Esophagus (tissue), 2 donors: ENCODE measurements around the gene CTLA4. TPM values are rescaled to one million over a fixed set of nuclear protein-coding genes. Genes with fewer than 3 reads are reported as not detected.
A peak's percentile ranks its signal among the peaks of the same experiment; 100 is the strongest.

Source experiments
- H3K27ac ChIP-seq, 2 donors: one replicate each; pipeline ENCODE4 v1.5.1; 2013; ENCODE audit warnings: low read depth in 2 of 2, mild to moderate bottlenecking in 2 of 2, inconsistent platforms in 1 of 2, low read length in 1 of 2, moderate library complexity in 1 of 2
- H3K27me3 ChIP-seq, 2 donors: one replicate each; pipeline ENCODE4 v1.6.1; 2013; ENCODE audit warnings: low read length in 2 of 2, control low read depth in 1 of 2, mild to moderate bottlenecking in 1 of 2; ENCODE audit not compliant: insufficient read depth in 2 of 2, control insufficient read depth in 1 of 2
- H3K36me3 ChIP-seq, 2 donors: one replicate each; pipeline ENCODE4 v1.6.1; 2013; ENCODE audit warnings: low read length in 1 of 2; ENCODE audit not compliant: control insufficient read depth in 2 of 2, insufficient read depth in 2 of 2
- H3K4me1 ChIP-seq, 2 donors: one replicate each; pipeline ENCODE4 v1.6.1; 2013; ENCODE audit warnings: low read length in 1 of 2; ENCODE audit not compliant: control insufficient read depth in 2 of 2, insufficient read depth in 2 of 2
- H3K4me3 ChIP-seq, 2 donors: one replicate each; pipeline ENCODE4 v1.5.1; 2013; ENCODE audit warnings: low read length in 2 of 2, mild to moderate bottlenecking in 2 of 2, low read depth in 1 of 2, moderate library complexity in 1 of 2
- H3K9me3 ChIP-seq, 2 donors: one replicate each; pipeline ENCODE4 v1.6.1; 2013; ENCODE audit warnings: mild to moderate bottlenecking in 2 of 2, low read depth in 1 of 2, low read length in 1 of 2, moderate library complexity in 1 of 2; ENCODE audit not compliant: control insufficient read depth in 2 of 2, insufficient read depth in 1 of 2
- WGBS, 2 donors: extraction: QIAGEN DNeasy Blood & Tissue Kit; methylation state at CpG; one replicate each; pipeline ENCODE4 v1.1.7; 2013; 5-methylcytosine and 5-hydroxymethylcytosine counted together
- polyA plus RNA-seq, 2 donors: library from polyadenylated mRNA; stranded (reverse); fragments of 200-250 nt; gene quantifications; one replicate each; pipeline ENCODE4 v1.2.3, GENCODE V29; 2013
- donor health status: healthy with polysubstance abuse.
- donor health status: Bipolar disorder and iron deficiency.

CTLA4 gene
- polyA plus RNA-seq, 2 donors: 0.24 to 0.32 TPM

GRCh38 chr2:203853271-203853670, 14.3 kb upstream of the CTLA4 start:
- H3K4me1 ChIP-seq: no peaks in the 10 kb centered on the region
- no peak overlapping the region for H3K27ac ChIP-seq
- WGBS, 2 donors: 68 to 75% methylated on average over 3 of the region's 3 CpGs
- H3K9me3 ChIP-seq: no peaks in the 10 kb centered on the region
- no peaks in the 10 kb centered on the region for H3K36me3 ChIP-seq
- no peak overlapping the region for H3K4me3 ChIP-seq
- no peaks in the 10 kb centered on the region for H3K27me3 ChIP-seq

- no peaks in the 10 kb centered on the region for H3K4me1 ChIP-seq
- no peaks in the 10 kb centered on the region for H3K27me3 ChIP-seq
- no peaks in the 10 kb centered on the region for H3K36me3 ChIP-seq
- no peak overlapping the region for H3K27ac ChIP-seq
- H3K4me3 ChIP-seq: no peak overlapping the region
- no peaks in the 10 kb centered on the region for H3K9me3 ChIP-seq
- 85 to 90% methylated on average over 5 of the region's 5 CpGs for WGBS, 2 donors
Observed at GRCh38 chr2:203853722-203854121, 13.8 kb upstream of the CTLA4 start.

- Histone ChIP-seq H3K36me3 (no peaks in the 10 kb centered on the region), H3K27ac (no peak overlapping the region), H3K27me3 (no peaks in the 10 kb centered on the region), H3K9me3 (no peaks in the 10 kb centered on the region), H3K4me3 (no peak overlapping the region), H3K4me1 (no peaks in the 10 kb centered on the region)
Observed at GRCh38 chr2:203855274-203855673, 12.3 kb upstream of the CTLA4 start.

GRCh38 chr2:203857656-203858055, 9.9 kb upstream of the CTLA4 start:
- 54 to 57% methylated on average over 2 of the region's 2 CpGs for WGBS, 2 donors

GRCh38 chr2:203858176-203858575, 9.4 kb upstream of the CTLA4 start:
- H3K27ac ChIP-seq: no peak overlapping the region
- no peaks in the 10 kb centered on the region for H3K27me3 ChIP-seq
- H3K36me3 ChIP-seq: no peaks in the 10 kb centered on the region
- H3K9me3 ChIP-seq: no peaks in the 10 kb centered on the region
- H3K4me3 ChIP-seq: no peak overlapping the region
- 86 to 96% methylated on average over 2 of the region's 2 CpGs for WGBS, 2 donors
- no peaks in the 10 kb centered on the region for H3K4me1 ChIP-seq

More at GRCh38 chr2:203857656-203858055, 9.9 kb upstream of the CTLA4 start:
- Histone ChIP-seq H3K36me3 (no peaks in the 10 kb centered on the region), H3K4me3 (no peak overlapping the region), H3K9me3 (no peaks in the 10 kb centered on the region), H3K27me3 (no peaks in the 10 kb centered on the region), H3K27ac (no peak overlapping the region), H3K4me1 (no peaks in the 10 kb centered on the region)

GRCh38 chr2:203859030-203859789, 8.4 kb upstream of the CTLA4 start:
- H3K4me1 ChIP-seq: no peaks in the 10 kb centered on the region
- no peaks in the 10 kb centered on the region for H3K27me3 ChIP-seq
- H3K4me3 ChIP-seq: no peak overlapping the region
- no peaks in the 10 kb centered on the region for H3K36me3 ChIP-seq
- no peak overlapping the region for H3K27ac ChIP-seq
- WGBS, 2 donors: 74 to 76% methylated on average over 3 of the region's 3 CpGs
- no peaks in the 10 kb centered on the region for H3K9me3 ChIP-seq

- H3K36me3 ChIP-seq: no peaks in the 10 kb centered on the region
- H3K9me3 ChIP-seq: no peaks in the 10 kb centered on the region
- no peaks in the 10 kb centered on the region for H3K27me3 ChIP-seq
- WGBS, 2 donors: 47 to 52% methylated on average over 4 of the region's 4 CpGs
- H3K4me3 ChIP-seq: no peak overlapping the region
- H3K27ac ChIP-seq: no peak overlapping the region
- no peaks in the 10 kb centered on the region for H3K4me1 ChIP-seq
Observed at GRCh38 chr2:203861197-203861596, 6.4 kb upstream of the CTLA4 start.

GRCh38 chr2:203861607-203862006, 6.0 kb upstream of the CTLA4 start:
- no peak overlapping the region for H3K4me3 ChIP-seq
- no peaks in the 10 kb centered on the region for H3K4me1 ChIP-seq
- WGBS, 2 donors: 72 to 77% methylated on average over 1 of the region's 1 CpG
- H3K27me3 ChIP-seq: no peaks in the 10 kb centered on the region
- H3K9me3 ChIP-seq: no peaks in the 10 kb centered on the region
- H3K27ac ChIP-seq: no peak overlapping the region
- no peaks in the 10 kb centered on the region for H3K36me3 ChIP-seq

- Histone ChIP-seq H3K36me3 (no peaks in the 10 kb centered on the region), H3K4me1 (no peaks in the 10 kb centered on the region), H3K9me3 (no peaks in the 10 kb centered on the region), H3K4me3 (no peak overlapping the region), H3K27ac (peak overlapping the region in 1 of 2 donors; percentile 28), H3K27me3 (no peaks in the 10 kb centered on the region)
- 64 to 71% methylated on average over 6 of the region's 6 CpGs for WGBS, 2 donors
Observed at GRCh38 chr2:203869223-203870042, 1.9 kb downstream of the CTLA4 start.
